Measurements from ENCODE around the gene GAB2. TPM values are rescaled to one million over a fixed set of nuclear protein-coding genes. Genes with fewer than 3 reads are reported as not detected.
A peak's percentile ranks its signal among the peaks of the same experiment; 100 is the strongest.

The GAB2 gene
- total RNA-seq, 1 donor from 2014 or later = 10.4 TPM

- Histone ChIP-seq H3K4me3 (ENCODE audit: low read length in 3 of 3) (no peak overlapping the region), H3K36me3 (ENCODE audit: control insufficient read depth in 3 of 3, insufficient read depth in 3 of 3, low read length in 3 of 3) (peaks cover 10 to 25% (median 15%) of the 10 kb centered on the region in 3 donors), H3K9ac (ENCODE audit: low read depth in 1 of 3, low read length in 3 of 3) (no peak overlapping the region), H3K9me3 (ENCODE audit: control insufficient read depth in 3 of 3, low read length in 3 of 3) (no peaks in the 10 kb centered on the region), H3K27ac (ENCODE audit: low read depth, low read length) (no peak overlapping the region), H3K27me3 (ENCODE audit: control insufficient read depth in 3 of 3, insufficient read depth in 3 of 3, low read length in 3 of 3) (no peaks in the 10 kb centered on the region), H3K4me1 (ENCODE audit: control insufficient read depth in 3 of 3, insufficient read depth in 3 of 3, low read length in 3 of 3) (peaks cover 10 to 20% (median 12%) of the 10 kb centered on the region in 3 donors)
These were observed 220.9 kb downstream of the GAB2 start for GRCh38 chr11:78196661-78197091.

- Histone ChIP-seq H3K27me3 (ENCODE audit: control insufficient read depth in 3 of 3, insufficient read depth in 3 of 3, low read length in 3 of 3) (no peaks in the 10 kb centered on the region), H3K4me3 (ENCODE audit: low read length in 3 of 3) (no peak overlapping the region), H3K4me1 (ENCODE audit: control insufficient read depth in 3 of 3, insufficient read depth in 3 of 3, low read length in 3 of 3) (peaks cover 15 to 23% (median 18%) of the 10 kb centered on the region in 3 donors), H3K9ac (ENCODE audit: low read depth in 1 of 3, low read length in 3 of 3) (no peak overlapping the region), H3K27ac (ENCODE audit: low read depth, low read length) (no peak overlapping the region), H3K36me3 (ENCODE audit: control insufficient read depth in 3 of 3, insufficient read depth in 3 of 3, low read length in 3 of 3) (peaks cover 5 to 23% (median 15%) of the 10 kb centered on the region in 3 donors), H3K9me3 (ENCODE audit: control insufficient read depth in 3 of 3, low read length in 3 of 3) (no peaks in the 10 kb centered on the region)
These were observed 221.6 kb downstream of the GAB2 start for GRCh38 chr11:78195917-78196560.

DNA sequence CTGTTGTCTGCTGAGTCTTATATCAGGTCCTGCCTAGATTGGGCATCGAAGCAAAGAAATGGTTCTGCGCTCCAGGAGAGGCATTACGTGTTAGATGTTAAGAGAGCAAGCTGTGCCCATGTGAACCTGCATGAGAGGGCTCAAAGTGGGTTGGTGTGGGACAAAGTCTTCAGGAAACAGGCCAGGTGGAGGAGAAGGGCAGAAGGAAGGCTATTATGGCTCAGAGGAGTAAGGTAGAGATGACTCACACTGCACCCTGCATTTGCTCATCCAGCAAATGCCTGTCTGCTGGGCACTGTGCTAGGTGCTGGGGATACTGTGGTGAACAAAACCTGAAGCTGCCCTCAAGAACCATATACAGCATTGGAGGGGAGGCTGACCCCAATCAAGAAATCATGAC is 223.1 kb downstream of the GAB2 start:
- Histone ChIP-seq H3K36me3 (ENCODE audit: control insufficient read depth in 3 of 3, insufficient read depth in 3 of 3, low read length in 3 of 3) (peaks cover 0 to 18% (median 8%) of the 10 kb centered on the region in 3 donors), H3K9ac (ENCODE audit: low read depth in 1 of 3, low read length in 3 of 3) (no peak overlapping the region), H3K4me3 (ENCODE audit: low read length in 3 of 3) (no peak overlapping the region), H3K9me3 (ENCODE audit: control insufficient read depth in 3 of 3, low read length in 3 of 3) (no peaks in the 10 kb centered on the region), H3K27ac (ENCODE audit: low read depth, low read length) (no peak overlapping the region), H3K4me1 (ENCODE audit: control insufficient read depth in 3 of 3, insufficient read depth in 3 of 3, low read length in 3 of 3) (peaks cover 31 to 34% (median 31%) of the 10 kb centered on the region in 3 donors), H3K27me3 (ENCODE audit: control insufficient read depth in 3 of 3, insufficient read depth in 3 of 3, low read length in 3 of 3) (no peaks in the 10 kb centered on the region)

GRCh38 chr11:78193806-78194205 is 223.8 kb downstream of the GAB2 start:
- H3K27ac ChIP-seq (ENCODE audit: low read depth, low read length) = no peak overlapping the region
- H3K27me3 ChIP-seq (ENCODE audit: control insufficient read depth in 3 of 3, insufficient read depth in 3 of 3, low read length in 3 of 3) = no peaks in the 10 kb centered on the region
- H3K9ac ChIP-seq (ENCODE audit: low read depth in 1 of 3, low read length in 3 of 3) = no peak overlapping the region
- no peaks in the 10 kb centered on the region for H3K9me3 ChIP-seq (ENCODE audit: control insufficient read depth in 3 of 3, low read length in 3 of 3)
- H3K36me3 ChIP-seq (ENCODE audit: control insufficient read depth in 3 of 3, insufficient read depth in 3 of 3, low read length in 3 of 3) = peaks cover 0 to 15% (median 6%) of the 10 kb centered on the region in 3 donors
- no peak overlapping the region for H3K4me3 ChIP-seq (ENCODE audit: low read length in 3 of 3)
- H3K4me1 ChIP-seq (ENCODE audit: control insufficient read depth in 3 of 3, insufficient read depth in 3 of 3, low read length in 3 of 3) = peaks cover 36 to 40% (median 36%) of the 10 kb centered on the region in 3 donors

DNA sequence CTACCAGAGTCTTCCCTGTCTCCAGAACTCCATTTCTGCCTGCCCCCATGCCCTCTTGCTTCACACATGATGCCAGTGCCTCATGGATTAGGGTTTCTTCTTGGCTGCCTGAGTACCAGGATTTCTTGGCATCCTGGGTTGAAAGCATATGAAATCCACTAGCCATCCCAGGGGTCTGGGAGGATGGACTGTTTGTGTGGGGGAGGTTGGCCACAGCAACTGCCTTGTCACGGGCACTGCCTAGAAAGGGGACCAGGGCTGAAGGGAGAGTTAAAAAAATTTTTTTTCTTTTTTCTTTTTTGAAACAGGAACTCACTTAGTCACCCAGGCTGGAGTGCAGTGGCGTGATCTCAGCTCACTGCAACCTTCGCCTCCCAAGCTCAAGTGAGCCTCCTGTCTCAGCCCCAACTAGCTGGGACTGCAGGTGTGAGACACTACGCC is 224.7 kb downstream of the GAB2 start:
- Histone ChIP-seq H3K9me3 (ENCODE audit: control insufficient read depth in 3 of 3, low read length in 3 of 3) (no peaks in the 10 kb centered on the region), H3K27ac (ENCODE audit: low read depth, low read length) (peak overlapping the region; percentile 8), H3K4me1 (ENCODE audit: control insufficient read depth in 3 of 3, insufficient read depth in 3 of 3, low read length in 3 of 3) (peaks cover 36 to 42% (median 36%) of the 10 kb centered on the region in 3 donors), H3K27me3 (ENCODE audit: control insufficient read depth in 3 of 3, insufficient read depth in 3 of 3, low read length in 3 of 3) (no peaks in the 10 kb centered on the region), H3K9ac (ENCODE audit: low read depth in 1 of 3, low read length in 3 of 3) (no peak overlapping the region), H3K4me3 (ENCODE audit: low read length in 3 of 3) (no peak overlapping the region), H3K36me3 (ENCODE audit: control insufficient read depth in 3 of 3, insufficient read depth in 3 of 3, low read length in 3 of 3) (peaks cover 0 to 6% (median 2%) of the 10 kb centered on the region in 3 donors)

- H3K9ac ChIP-seq (ENCODE audit: low read depth in 1 of 3, low read length in 3 of 3) = peak overlapping the region in 2 of 3 donors; percentile 20 to 57
- H3K4me3 ChIP-seq (ENCODE audit: low read length in 3 of 3) = no peak overlapping the region
- H3K27ac ChIP-seq (ENCODE audit: low read depth, low read length) = peak overlapping the region; percentile 8
- peaks cover 0 to 2% (median 0%) of the 10 kb centered on the region in 3 donors for H3K36me3 ChIP-seq (ENCODE audit: control insufficient read depth in 3 of 3, insufficient read depth in 3 of 3, low read length in 3 of 3)
- H3K9me3 ChIP-seq (ENCODE audit: control insufficient read depth in 3 of 3, low read length in 3 of 3) = no peaks in the 10 kb centered on the region
- peaks cover 40 to 48% (median 42%) of the 10 kb centered on the region in 3 donors for H3K4me1 ChIP-seq (ENCODE audit: control insufficient read depth in 3 of 3, insufficient read depth in 3 of 3, low read length in 3 of 3)
- no peaks in the 10 kb centered on the region for H3K27me3 ChIP-seq (ENCODE audit: control insufficient read depth in 3 of 3, insufficient read depth in 3 of 3, low read length in 3 of 3)
These were observed 225.3 kb downstream of the GAB2 start for GRCh38 chr11:78192223-78192719.

GRCh38 chr11:78190871-78191538 is 226.6 kb downstream of the GAB2 start:
- peak overlapping the region; percentile 4 to 57 (median 35) for H3K4me3 ChIP-seq (ENCODE audit: low read length in 3 of 3)
- no peaks in the 10 kb centered on the region for H3K27me3 ChIP-seq (ENCODE audit: control insufficient read depth in 3 of 3, insufficient read depth in 3 of 3, low read length in 3 of 3)
- peaks cover 44 to 52% (median 44%) of the 10 kb centered on the region in 3 donors for H3K4me1 ChIP-seq (ENCODE audit: control insufficient read depth in 3 of 3, insufficient read depth in 3 of 3, low read length in 3 of 3)
- H3K9me3 ChIP-seq (ENCODE audit: control insufficient read depth in 3 of 3, low read length in 3 of 3) = no peaks in the 10 kb centered on the region
- H3K9ac ChIP-seq (ENCODE audit: low read depth in 1 of 3, low read length in 3 of 3) = peak overlapping the region in 2 of 3 donors; percentile 32 to 45
- H3K27ac ChIP-seq (ENCODE audit: low read depth, low read length) = no peak overlapping the region
- H3K36me3 ChIP-seq (ENCODE audit: control insufficient read depth in 3 of 3, insufficient read depth in 3 of 3, low read length in 3 of 3) = peaks cover 0 to 3% (median 0%) of the 10 kb centered on the region in 3 donors

DNA sequence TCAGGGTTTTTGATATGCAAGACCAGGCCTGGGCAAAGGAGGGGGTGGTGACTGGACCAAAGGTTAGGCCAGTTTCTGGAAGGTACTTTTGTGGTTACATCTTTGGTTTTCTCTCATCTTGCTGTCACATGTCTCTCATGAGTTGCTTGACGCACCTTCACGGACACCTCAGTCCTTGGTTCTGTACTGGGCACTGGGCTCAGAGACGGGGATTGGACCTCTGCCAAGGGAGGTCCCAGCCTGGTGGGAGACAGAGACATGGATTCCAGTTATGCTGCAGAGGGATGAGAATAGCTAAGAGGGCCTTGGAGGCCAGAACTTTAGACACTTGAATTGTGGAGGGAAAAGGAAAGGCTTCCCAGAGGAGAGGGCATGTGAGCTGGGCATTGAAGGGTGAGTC is 227.2 kb downstream of the GAB2 start:
- H3K9ac ChIP-seq (ENCODE audit: low read depth in 1 of 3, low read length in 3 of 3) = peak overlapping the region in 2 of 3 donors; percentile 32 to 84
- H3K4me3 ChIP-seq (ENCODE audit: low read length in 3 of 3) = no peak overlapping the region
- no peak overlapping the region for H3K27ac ChIP-seq (ENCODE audit: low read depth, low read length)

DNA sequence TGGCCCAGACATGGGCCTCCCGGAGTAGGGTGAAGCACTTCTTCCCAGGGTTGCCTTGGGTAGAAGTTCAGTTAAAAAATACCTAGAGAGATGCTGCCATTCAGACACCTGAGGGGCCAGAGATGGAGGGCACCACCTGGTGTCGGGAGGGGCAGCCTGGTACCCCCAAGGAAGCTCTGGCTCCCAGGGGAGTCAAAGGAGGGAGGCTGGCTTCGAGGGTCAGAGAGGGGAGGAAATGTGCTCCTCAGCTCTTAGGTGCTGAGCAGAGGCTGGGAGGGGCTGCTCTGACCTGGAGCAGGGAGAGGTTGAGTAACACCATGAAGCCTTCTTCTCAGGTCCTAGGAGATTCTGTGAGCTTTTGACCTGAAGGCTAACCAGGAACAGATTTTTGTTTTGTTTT is 227.8 kb downstream of the GAB2 start:
- H3K9ac ChIP-seq (ENCODE audit: low read depth in 1 of 3, low read length in 3 of 3) = peak overlapping the region in 2 of 3 donors; percentile 70 to 84
- H3K4me3 ChIP-seq (ENCODE audit: low read length in 3 of 3) = peak overlapping the region; percentile 6 to 98 (median 85)
- H3K36me3 ChIP-seq (ENCODE audit: control insufficient read depth in 3 of 3, insufficient read depth in 3 of 3, low read length in 3 of 3) = peaks cover 0 to 2% (median 2%) of the 10 kb centered on the region in 3 donors
- H3K9me3 ChIP-seq (ENCODE audit: control insufficient read depth in 3 of 3, low read length in 3 of 3) = no peaks in the 10 kb centered on the region
- peak overlapping the region; percentile 71 for H3K27ac ChIP-seq (ENCODE audit: low read depth, low read length)
- H3K4me1 ChIP-seq (ENCODE audit: control insufficient read depth in 3 of 3, insufficient read depth in 3 of 3, low read length in 3 of 3) = peaks cover 44 to 54% (median 44%) of the 10 kb centered on the region in 3 donors
- H3K27me3 ChIP-seq (ENCODE audit: control insufficient read depth in 3 of 3, insufficient read depth in 3 of 3, low read length in 3 of 3) = no peaks in the 10 kb centered on the region

More for the DNA sequence above, 227.2 kb downstream of the GAB2 start:
- H3K27me3 ChIP-seq (ENCODE audit: control insufficient read depth in 3 of 3, insufficient read depth in 3 of 3, low read length in 3 of 3) = no peaks in the 10 kb centered on the region
- H3K36me3 ChIP-seq (ENCODE audit: control insufficient read depth in 3 of 3, insufficient read depth in 3 of 3, low read length in 3 of 3) = peaks cover 0 to 3% (median 2%) of the 10 kb centered on the region in 3 donors
- H3K9me3 ChIP-seq (ENCODE audit: control insufficient read depth in 3 of 3, low read length in 3 of 3) = no peaks in the 10 kb centered on the region
- H3K4me1 ChIP-seq (ENCODE audit: control insufficient read depth in 3 of 3, insufficient read depth in 3 of 3, low read length in 3 of 3) = peaks cover 44 to 54% (median 44%) of the 10 kb centered on the region in 3 donors
